Eye (tissue), 1 donor: Measurements from ENCODE around the gene MED12L.

ENCODE experiments used
- DNase-seq: peaks from one replicate; pipeline ENCODE4 v3.0.0-alpha.2; 2015

MED12L gene

GRCh38 chr3:151477591-151478334 is 392.3 kb downstream of the MED12L start:
- no peak for DNase-seq

DNA sequence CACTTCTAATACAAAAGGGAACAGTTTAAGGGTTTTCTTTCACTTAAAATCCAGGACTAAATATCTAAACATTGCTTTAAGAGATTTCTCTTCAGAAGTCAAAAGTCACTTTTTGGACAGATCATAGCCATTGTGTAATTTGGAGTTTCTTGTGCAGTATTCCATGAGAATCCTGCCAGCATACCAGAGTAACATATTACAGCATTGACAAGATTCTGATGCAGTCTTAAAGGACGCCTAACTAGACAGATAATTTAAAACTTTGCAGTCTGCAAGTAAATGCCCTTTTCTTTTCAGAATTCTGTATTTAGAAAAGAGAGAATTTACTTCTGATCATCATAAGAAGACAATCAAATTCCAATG is 392.9 kb downstream of the MED12L start:
- no peak for DNase-seq

DNA sequence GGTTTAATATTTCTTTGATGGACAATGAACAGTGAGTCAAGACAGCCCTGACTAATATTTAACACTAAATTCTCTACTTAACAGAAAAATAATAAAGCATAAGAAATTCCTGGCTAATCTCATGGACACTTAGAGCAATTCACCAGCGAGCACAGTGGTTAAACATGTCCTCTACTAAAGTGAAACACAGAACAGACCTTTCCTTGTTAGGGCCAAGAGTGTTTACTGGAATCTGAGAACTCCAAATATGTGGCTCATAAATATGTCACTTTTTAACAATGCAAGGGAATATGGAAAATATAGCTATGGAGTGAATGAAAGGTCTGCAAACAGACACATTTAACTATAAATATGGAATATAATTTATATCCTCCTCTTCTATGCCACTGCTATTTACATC is 394.0 kb downstream of the MED12L start:
- DNase-seq = no peak

DNA sequence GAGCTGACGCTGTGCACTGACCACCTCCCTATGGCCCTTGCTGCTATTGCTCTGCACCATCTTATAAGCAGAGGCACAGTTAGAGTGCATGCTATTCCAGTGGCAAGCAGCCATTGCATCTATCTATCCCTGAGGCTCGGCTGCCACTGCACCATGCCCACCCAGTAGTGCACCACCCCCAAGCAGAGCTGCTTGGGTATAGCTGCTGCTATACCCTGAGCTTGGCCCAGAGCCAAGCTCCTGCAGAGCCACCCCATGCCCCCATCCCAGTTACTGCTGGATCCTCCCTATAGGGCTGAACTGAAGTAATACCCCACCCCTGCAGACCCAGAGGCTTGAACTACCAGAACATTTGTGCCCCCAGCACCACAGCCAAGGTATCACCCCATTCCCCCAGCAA is 395.0 kb downstream of the MED12L start:
- no peak for DNase-seq

DNA sequence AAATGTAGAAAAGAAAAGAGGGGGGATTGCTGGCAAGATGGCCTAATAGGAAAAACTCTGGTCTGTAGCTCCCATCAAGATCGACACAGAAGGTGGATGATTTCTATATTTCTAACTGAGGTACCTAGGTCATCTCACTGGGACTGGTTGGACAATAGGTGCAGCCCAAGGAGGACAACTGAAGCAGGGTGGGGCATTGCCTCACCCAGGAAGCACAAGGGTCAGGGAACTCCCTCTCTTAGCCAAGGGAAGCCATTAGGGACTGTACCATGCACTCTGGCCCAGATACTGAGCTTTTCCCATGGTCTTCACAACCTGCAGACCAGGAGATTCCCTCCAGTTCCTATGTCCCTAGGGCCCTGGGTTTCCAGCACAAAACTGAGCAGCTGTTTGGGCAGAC is 398.0 kb downstream of the MED12L start:
- no peak for DNase-seq

GRCh38 chr3:151483961-151484520 is 398.6 kb downstream of the MED12L start:
- no peak for DNase-seq
